ENCODE results near the gene LPCAT4.

LPCAT4 gene

DNA sequence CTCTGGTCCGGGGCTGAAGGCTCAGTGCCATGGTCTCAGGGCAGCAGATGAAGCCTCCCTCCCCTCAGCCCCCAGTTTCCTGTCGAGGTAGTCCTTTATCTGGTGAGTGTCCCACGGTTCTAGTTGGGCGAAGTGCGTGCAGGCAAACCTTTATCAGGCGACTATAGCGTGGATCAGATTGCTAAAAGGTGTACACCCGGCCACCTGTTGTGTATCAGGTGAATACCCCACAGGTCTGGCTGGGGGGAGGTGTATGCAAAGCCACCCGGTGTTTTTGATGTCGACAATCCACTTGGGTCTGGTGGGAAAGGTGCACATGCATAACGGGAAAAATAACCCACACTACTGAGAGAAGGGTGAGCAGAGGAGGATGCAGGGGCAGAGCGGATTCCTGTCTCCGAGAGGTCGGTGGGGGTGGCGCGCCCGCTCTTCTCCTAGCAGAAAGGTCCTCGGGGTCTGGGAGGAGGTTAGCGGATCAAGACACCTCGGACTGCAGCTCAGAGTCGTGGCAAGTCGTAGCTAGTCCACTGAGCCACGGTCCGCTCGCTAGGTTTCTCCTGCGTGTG is 29.9 kb downstream of the LPCAT4 start:
- no peak for DNase-seq (ENCODE audit: low spot score)

DNA sequence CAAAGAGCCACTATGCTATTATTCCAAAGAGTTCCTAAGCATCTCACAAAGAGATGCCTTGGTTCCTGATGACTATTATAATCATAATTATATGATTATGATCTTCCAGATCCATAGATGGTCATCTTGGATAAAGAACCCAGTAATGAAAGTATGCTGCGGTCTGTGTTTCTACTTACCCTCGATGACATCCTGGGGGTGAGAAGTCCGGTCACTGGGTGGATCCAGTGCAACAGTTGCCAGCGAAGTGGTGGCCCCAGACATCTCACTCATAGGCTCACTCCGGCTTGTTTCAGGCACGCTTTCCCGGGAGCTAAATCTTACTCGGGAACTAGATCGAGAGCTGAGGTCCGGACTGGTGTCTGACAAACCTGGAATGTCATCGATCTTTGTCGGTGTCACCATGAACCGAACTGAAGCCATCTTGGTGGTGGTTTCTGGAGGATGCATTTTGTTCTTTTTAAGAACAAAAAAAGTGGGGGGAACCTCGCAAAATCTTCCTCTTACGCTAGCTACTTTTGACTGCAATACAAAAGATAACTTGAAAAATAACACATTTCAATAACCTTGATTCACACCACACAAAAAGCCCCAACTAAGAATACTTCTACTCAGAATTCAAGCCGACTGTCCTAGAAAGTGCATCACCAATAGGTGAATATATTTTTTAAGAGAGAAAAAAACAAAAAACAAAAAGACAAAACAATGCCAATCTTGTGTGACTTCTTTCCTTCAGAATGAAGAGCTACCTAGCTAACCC is 30.6 kb downstream of the LPCAT4 start:
- peak; percentile 61 for DNase-seq (ENCODE audit: low spot score)

DNA sequence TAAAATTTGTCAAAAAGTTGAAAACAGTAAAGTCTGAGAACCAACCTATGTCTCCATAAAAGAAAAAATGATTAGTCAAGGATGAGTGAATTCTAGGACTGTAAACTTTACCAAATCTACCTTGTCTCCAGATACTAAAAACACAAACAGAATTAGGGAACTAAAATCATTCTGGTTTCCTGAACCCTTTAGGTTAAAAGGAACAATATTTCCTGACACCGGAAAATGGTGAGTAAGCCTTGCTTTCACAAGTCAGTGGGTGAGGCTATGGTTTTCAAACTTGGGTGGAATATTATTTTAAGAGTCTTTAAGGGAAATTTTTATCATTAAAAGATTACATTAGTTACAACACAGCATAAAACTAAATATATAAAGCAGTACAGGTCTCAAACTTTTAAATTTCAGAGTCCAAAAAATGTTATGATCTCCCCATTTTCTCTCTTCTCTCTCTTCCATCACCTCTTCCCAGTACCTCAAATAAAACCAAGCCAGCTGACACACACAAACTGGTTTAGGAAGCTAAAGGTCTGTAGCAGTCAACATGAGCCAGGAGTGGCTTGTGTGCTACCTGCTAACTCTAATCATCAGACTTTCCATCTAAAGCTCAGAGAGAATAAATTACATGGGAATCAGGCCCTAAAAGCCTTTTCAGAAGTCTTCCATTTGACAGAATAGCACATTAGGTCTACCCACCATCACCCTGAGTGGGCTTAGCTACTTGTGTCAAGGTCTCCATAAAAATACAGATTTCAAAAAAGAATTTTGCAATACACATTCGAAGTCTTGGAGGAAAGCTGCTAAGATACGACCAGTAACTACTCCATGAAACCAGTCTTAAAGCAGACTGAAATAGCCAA is 31.6 kb downstream of the LPCAT4 start:
- DNase-seq (ENCODE audit: low spot score) = peak; percentile 46

DNA sequence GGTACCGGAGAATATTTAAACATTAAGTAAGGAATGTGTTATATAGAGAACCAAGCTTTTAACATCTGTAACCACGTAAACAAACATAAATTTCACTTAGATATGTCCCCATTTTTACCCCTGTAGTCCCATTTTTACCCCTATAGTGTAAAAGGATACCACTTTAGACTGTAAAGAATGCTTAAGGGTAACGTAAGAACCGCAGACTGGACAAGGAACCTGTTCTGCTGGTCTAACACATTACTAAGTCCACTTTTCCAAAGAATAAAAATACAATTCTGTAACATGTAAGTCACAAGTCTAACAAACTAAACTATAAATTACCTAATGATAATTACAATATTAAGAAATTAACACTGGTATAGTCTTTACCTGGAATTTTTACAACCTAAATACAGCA is 32.3 kb downstream of the LPCAT4 start:
- no peak for DNase-seq (ENCODE audit: low spot score)

DNA sequence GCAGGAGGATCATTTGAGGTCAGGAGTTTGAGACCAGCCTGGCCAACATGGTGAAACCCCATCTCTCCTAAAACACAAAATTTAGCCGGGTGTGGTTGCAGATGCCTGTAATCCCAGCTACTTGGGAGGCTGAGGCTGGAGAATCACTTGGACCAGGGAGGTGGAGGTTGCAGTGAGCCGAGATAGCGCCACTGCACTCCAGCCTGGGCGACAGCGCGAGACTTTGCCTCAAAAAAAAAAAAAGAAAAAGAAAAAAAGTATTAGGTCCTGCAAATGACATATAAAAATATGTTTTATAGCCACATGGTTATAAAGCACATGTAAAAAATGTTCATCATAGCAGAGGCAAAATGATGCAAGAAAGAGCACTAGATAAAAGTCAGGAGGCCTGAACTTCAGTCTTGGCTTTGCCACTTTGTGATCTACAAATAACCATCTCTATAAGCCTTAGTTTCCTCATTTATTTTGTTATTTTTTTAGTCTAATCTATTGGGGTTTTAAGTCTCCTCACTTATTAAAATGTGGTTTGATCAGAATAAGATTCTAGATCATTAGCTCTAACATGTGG is 34.4 kb downstream of the LPCAT4 start:
- no peak for DNase-seq (ENCODE audit: low spot score)

DNA sequence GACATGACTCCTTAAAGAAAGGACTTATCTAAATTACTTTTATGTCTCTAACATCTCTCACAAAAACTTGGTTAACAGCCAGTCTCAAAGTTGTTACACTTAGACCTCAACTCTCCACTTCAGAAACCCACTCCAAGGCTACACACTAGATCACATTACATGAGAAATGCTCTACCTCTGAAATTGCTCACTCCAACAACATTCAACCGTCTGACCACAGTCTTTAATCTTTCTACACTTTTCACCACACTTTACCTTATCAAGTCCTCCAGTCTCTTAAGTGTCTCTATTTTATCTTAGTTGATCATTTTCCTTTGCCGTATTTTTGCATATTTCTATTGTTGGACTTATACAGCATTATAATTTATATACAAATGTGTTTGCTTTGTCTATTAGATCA is 35.2 kb downstream of the LPCAT4 start:
- peak; percentile 59 for DNase-seq (ENCODE audit: low spot score)

DNA sequence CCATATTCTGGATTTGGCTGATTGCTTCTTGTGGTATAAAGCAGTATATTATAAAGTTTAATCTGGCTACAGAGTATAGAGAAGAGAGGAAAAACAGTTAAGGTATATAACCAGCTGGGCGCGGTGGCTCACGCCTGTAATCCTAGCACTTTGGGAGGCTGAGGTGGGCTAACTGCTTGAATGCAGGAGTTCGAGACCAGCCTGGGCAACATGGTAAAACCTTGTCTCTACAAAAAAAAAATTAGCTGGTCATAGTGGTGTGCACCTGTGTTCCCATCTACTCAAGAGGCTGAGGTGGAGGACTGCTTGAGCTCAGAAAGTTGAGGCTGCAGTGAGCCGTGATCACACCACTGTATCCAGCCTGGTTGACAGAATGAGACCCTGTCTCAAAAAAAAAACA is 36.7 kb downstream of the LPCAT4 start:
- no peak for DNase-seq (ENCODE audit: low spot score)

DNA sequence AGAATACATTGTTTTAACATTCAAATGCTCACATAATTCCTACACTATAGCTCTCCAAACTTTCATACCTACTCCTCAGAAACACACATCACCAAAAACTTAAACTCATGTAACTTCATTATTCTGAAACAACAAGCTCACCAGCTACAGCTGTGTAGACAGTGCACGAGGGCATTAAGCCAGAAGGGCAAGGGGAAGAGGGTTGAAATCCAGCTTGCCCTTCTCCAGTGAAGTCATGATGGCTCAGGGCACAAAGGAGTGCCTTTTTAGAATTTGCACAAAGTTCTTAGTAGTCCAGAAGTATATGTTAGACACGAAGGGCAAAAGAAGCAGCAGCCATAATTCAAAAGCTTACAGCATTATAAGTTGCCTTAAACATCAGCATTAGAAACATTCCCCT is 38.0 kb downstream of the LPCAT4 start:
- DNase-seq (ENCODE audit: low spot score) = no peak

DNA sequence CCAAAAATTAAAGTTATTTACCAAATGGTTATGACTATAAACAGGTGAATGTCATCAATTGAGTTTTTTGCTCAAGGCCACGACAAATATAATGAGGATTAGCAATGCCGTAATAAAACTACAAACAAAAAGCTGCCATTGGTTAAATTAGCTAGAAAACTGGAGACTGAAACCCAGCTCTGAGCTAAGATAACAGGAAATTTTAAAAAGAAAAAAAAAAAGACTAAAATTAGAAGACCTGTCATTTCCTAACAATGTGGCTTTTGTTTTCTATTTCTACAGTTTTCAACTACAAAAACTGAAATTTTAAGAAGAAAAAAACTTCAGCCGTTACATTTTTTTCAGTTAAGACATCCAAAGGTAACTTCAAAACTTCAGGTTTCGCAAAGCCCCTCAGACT is 39.1 kb downstream of the LPCAT4 start:
- DNase-seq (ENCODE audit: low spot score) = no peak

DNA sequence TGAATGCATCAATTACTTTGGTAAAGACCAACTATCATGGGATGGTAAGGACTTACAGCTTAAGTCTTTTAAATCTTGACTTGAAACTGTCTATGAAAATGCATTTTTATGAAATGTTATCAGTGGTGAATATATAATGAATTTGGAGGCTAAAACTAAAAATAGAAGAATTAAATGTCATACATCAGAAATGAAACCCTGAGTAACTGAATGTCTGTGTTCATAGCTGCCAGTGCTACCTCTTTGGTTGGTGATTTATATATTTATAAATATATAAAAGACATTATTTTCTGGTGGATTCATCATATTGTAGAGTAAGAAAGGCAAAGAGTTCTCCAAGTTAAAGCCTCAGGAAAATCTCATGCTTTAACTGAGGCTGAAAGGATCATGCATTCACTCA is 41.6 kb downstream of the LPCAT4 start:
- no peak for DNase-seq (ENCODE audit: low spot score)

DNA sequence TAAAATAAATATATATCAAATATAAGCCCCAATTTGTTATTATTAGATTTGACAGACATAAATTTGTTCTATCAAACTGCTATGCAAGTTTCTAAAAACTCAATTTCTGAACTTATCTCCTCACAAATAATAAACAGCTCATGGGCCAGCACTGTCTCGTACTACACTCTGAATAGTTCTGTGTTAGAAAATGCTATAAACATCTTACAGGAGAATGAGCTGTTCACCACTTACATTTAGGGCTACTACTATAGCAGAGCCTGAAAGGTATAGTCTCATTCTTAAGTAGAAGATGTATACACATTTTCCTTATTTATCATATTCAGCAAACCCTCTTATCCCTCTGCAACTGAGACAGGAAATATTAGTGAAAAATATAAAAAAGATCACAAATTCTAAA is 42.1 kb downstream of the LPCAT4 start:
- DNase-seq (ENCODE audit: low spot score) = no peak

DNA sequence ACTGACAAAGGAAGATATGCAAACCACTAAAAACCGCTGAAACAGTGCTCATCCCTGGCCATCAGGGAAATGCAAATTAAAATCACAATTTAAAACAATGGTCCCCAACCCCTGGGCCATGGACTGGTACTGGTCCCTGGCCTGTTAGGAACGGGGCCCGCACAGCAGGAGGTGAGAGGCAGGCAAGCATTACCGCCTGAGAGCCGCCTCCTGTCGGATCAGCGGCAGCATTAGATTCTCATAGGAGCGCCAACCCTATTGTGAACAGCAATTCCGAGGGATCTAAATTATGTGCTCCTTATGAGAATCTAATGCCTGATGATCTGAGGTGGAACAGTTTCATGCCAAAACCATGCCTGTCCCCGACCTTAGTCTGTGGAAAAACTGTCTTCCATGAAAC is 43.8 kb downstream of the LPCAT4 start:
- no peak for DNase-seq (ENCODE audit: low spot score)

DNA sequence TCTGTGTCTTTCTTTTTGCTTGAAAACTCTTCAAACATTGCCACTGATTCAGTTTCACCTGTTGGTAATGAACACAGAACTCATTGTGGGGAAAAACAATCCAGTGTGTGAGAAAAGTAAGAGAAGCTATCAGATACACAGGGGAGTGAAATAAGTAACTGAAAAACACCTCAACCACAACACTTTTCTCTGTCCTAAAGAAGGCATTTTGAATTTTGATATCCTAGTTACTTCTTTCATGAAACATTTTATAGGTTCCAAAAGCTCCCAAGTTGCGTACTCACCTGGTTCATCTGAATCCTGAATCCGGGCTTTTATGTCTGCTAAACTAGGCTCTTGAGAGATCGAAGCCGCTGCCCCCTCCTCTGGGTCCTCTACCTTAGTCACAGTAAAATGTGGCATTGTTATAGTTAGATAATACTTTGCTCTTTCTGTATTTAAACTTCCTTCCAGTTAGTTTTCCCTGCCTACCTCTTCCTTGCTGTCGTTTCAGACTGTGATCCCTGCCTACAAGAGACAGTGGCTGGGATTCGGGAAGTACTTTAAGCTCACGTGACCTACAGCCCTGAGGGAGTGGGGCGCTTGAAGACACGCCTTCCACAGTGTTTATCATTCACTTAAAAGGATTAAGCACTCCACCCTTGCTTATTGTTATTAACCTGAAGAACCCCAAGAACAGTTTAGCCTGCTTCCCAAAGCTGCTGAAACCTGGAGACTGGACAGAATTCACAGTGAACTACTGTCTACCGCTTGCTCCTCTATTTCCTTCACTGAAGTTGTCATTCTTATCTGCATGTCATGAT is 48.5 kb downstream of the LPCAT4 start:
- DNase-seq (ENCODE audit: low spot score) = peak; percentile 33

DNA sequence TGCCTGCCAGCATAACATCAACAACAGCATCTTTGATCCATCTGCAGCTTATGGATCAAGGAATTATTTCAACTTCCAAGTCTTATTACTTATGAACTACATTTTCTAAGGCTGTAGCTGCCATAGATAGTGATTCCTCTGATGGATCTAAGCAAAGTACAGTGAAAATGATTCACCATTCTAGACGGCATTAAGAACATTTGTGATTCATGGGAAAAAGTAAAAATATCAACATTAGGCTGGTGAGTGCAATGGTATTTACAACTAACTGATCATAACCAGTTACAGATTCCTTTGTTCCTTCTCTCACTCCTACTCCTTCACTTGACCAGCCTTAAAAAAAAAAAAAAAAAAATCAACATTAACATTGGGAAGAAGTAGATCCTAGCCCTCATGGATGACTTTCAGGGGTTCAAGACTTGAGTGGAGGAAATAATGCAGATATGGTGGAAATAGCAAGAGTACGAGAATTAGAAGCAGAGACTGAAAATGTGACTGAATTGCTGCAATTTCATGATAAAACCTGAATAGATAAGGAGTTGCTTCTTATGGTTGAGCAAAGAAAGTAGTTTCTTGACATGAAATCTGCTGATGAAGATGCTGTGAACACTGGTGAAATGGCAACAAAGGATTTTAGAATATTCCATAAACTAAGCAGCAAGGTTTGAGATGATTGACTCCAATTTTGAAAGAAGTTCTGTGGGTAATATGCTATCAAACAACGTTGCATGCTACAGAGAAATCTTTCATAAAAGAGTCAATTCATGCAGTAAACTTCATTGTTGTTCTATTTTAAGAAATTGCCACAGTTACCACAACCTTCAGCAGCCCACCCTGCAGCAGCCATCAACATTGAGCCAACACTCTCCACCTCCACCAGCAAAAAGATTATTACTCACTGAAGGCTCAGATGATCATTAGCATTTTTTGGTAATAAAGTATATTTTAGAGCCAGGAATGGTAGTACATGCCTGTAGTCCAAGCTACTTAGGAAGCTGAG is 52.2 kb downstream of the LPCAT4 start:
- no peak for DNase-seq (ENCODE audit: low spot score)

DNA sequence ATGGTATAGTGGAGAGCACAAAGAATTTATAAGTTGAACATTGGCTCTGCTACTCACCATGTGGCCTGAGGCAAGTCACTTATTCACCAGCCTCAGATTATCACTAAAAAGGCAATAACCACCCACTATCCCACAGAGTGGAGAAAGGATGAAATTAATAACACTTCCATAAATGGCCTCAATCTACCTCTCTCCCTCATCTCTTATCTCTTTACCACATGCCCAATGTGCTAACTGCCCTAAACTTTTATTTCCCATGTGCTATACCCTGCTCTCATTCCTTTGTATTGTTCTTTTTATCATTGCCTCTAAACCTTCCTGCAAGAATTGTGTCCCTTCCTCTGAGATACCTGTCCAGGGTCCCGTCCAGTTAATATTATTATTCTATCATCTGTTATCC is 55.4 kb downstream of the LPCAT4 start:
- DNase-seq (ENCODE audit: low spot score) = no peak
